ENCODE data around the gene CCDC179. TPM values are rescaled to one million over a fixed set of nuclear protein-coding genes. Genes with fewer than 3 reads are reported as not detected.

CCDC179 gene
- polyA plus RNA-seq, 3 donors, result not detected

- peak overlapping the region; percentile 92 for H3K4me2 ChIP-seq (replicated peaks; ENCODE audit: extremely low read depth, low read length, poor library complexity, severe bottlenecking)
- intact Hi-C loops (cut with micrococcal nuclease), result no loop called here
- Mint-ChIP-seq H3K36me3 (no peaks in the 10 kb centered on the region), H3K9me3 (peaks cover 0 to 5% (median 0%) of the 10 kb centered on the region in 7 donors), H3K27ac (no peak overlapping the region), H3K4me1 (peaks cover 16% of the 10 kb centered on the region), H3K27me3 (ENCODE audit: low read depth in 3 of 3) (peaks cover 0 to 4% (median 0%) of the 10 kb centered on the region in 3 donors), H3K4me3 (peak overlapping the region; percentile 88 to 94)
- H2AFZ ChIP-seq (ENCODE audit: insufficient read depth, low read depth, low read length, poor library complexity, severe bottlenecking), result peak overlapping the region; percentile 95
- peak; percentile 28 for TF ChIP-seq CTCF (IDR thresholded peaks at IDR 0.05)
- H3K79me2 ChIP-seq (ENCODE audit: insufficient read depth, low read length), result no peaks in the 10 kb centered on the region
- WGBS (ENCODE audit: insufficient coverage), result no CpG with 5 or more reads among the region's 4 CpGs
- H3K36me3 ChIP-seq (replicated peaks in 1 of 2; ENCODE audit: control insufficient read depth in 1 of 2, insufficient read depth in 2 of 2, low read length in 2 of 2), result no peaks in the 10 kb centered on the region
- H4K20me1 ChIP-seq (ENCODE audit: insufficient read depth, low read length), result no peaks in the 10 kb centered on the region
- H3K27me3 ChIP-seq (ENCODE audit: control insufficient read depth in 2 of 2, insufficient read depth in 2 of 2, low read length in 2 of 2), result no peaks in the 10 kb centered on the region
- DNase-seq, result no peak
- peaks cover 3 to 14% of the 10 kb centered on the region in 2 donors for H3K4me1 ChIP-seq (ENCODE audit: control insufficient read depth in 1 of 2, insufficient read depth in 2 of 2, low read length in 2 of 2)
- no peaks in the 10 kb centered on the region for H3K9me3 ChIP-seq (replicated peaks in 1 of 2; ENCODE audit: control insufficient read depth in 1 of 2, insufficient read depth in 1 of 2, low read length in 2 of 2)
- H3K4me3 ChIP-seq (replicated peaks in 1 of 3; ENCODE audit: low read depth in 2 of 3, low read length in 3 of 3), result peak overlapping the region in 1 of 3 experiments; percentile 86
- H3K9ac ChIP-seq (ENCODE audit: insufficient read depth, low read length, poor library complexity, severe bottlenecking), result no peak overlapping the region
- H3K27ac ChIP-seq (ENCODE audit: low read depth in 1 of 2, low read length in 2 of 2), result no peak overlapping the region
These were observed 30.2 kb downstream of the CCDC179 start for GRCh38 chr11:22830082-22830414.

GRCh38 chr11:22829231-22830081 lies 30.8 kb downstream of the CCDC179 start, which contains the start of gene SVIP:
TSS of gene SVIP (minus strand) at chr11:22829801. CDS start at chr11:22829748, 53 bp downstream.
- H3K36me3 ChIP-seq (replicated peaks in 1 of 2; ENCODE audit: control insufficient read depth in 1 of 2, insufficient read depth in 2 of 2, low read length in 2 of 2), result no peaks in the 10 kb centered on the region
- H2AFZ ChIP-seq (ENCODE audit: insufficient read depth, low read depth, low read length, poor library complexity, severe bottlenecking), result peak within 1 kb of the TSS; percentile 95
- peak within 1 kb of the TSS; percentile 92 for H3K4me2 ChIP-seq (replicated peaks; ENCODE audit: extremely low read depth, low read length, poor library complexity, severe bottlenecking)
- peak; percentile 61 for TF ChIP-seq CTCF (IDR thresholded peaks at IDR 0.05)
- Mint-ChIP-seq H3K27ac (peak within 1 kb of the TSS in 3 of 7 donors; percentile 13 to 30 (median 26)), H3K36me3 (no peaks in the 10 kb centered on the region), H3K9me3 (no peaks in the 10 kb centered on the region), H3K4me1 (peaks cover 16% of the 10 kb centered on the region), H3K4me3 (peak within 1 kb of the TSS; percentile 88 to 94), H3K27me3 (ENCODE audit: low read depth in 3 of 3) (peaks cover 0 to 4% (median 0%) of the 10 kb centered on the region in 3 donors)
- H3K9ac ChIP-seq (ENCODE audit: insufficient read depth, low read length, poor library complexity, severe bottlenecking), result peak within 1 kb of the TSS; percentile 50
- peaks cover 3 to 14% of the 10 kb centered on the region in 2 donors for H3K4me1 ChIP-seq (ENCODE audit: control insufficient read depth in 1 of 2, insufficient read depth in 2 of 2, low read length in 2 of 2)
- intact Hi-C loops (cut with micrococcal nuclease), result no loop called here
- under 1% methylated on average over 41 of the region's 79 CpGs for WGBS (ENCODE audit: insufficient coverage)
- no peaks in the 10 kb centered on the region for H4K20me1 ChIP-seq (ENCODE audit: insufficient read depth, low read length)
- H3K27ac ChIP-seq (ENCODE audit: low read depth in 1 of 2, low read length in 2 of 2), result peak within 1 kb of the TSS in 1 of 2 donors; percentile 34
- no peaks in the 10 kb centered on the region for H3K27me3 ChIP-seq (ENCODE audit: control insufficient read depth in 2 of 2, insufficient read depth in 2 of 2, low read length in 2 of 2)
- no peaks in the 10 kb centered on the region for H3K79me2 ChIP-seq (ENCODE audit: insufficient read depth, low read length)
- H3K9me3 ChIP-seq (replicated peaks in 1 of 2; ENCODE audit: control insufficient read depth in 1 of 2, insufficient read depth in 1 of 2, low read length in 2 of 2), result no peaks in the 10 kb centered on the region
- peak within 1 kb of the TSS; percentile 71 to 92 (median 86) for H3K4me3 ChIP-seq (replicated peaks in 1 of 3; ENCODE audit: low read depth in 2 of 3, low read length in 3 of 3)
- peak; percentile 70 to 87 (median 75) for DNase-seq
